ENCODE measurements around the gene SH3TC1.
A peak's percentile ranks its signal among the peaks of the same experiment; 100 is the strongest.

Gene SH3TC1

DNA sequence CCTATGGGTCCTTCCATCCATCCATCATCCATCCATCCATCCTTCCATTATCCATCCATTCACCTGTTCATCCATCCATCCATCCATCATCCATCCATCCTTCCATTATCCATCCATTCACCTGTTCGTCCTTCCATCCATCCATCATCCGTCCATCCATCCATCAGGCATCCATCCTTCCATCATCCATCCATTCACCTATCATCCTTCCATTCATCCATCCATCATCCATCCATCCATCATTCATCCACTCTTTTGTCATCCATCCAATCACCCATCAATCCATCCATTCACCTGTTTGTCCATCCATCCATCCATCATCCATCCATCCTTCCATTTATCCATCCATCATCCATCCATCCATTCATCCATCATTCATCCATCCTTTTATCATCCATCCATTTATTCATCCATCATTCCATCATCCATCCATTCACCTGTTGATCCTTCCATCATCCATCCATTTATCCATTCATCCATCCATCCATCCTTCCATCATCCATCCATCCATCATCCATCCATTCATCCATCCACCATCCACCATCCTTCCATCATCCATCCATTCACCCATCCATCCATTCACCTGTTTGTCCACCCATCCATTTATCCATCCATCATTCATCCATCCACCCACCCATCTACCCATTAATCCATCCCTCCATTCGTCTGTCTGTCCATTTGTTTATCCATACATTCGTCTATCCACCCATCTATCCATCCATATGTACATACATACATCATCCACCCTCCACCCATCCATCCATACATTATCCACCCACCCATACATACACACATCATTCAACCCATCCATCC, 34.8 kb downstream of the SH3TC1 start:
- no peak for DNase-seq (ENCODE audit: low spot score)
- CTCF ChIA-PET: no interaction called here
- TF ChIP-seq, protein P1, sequence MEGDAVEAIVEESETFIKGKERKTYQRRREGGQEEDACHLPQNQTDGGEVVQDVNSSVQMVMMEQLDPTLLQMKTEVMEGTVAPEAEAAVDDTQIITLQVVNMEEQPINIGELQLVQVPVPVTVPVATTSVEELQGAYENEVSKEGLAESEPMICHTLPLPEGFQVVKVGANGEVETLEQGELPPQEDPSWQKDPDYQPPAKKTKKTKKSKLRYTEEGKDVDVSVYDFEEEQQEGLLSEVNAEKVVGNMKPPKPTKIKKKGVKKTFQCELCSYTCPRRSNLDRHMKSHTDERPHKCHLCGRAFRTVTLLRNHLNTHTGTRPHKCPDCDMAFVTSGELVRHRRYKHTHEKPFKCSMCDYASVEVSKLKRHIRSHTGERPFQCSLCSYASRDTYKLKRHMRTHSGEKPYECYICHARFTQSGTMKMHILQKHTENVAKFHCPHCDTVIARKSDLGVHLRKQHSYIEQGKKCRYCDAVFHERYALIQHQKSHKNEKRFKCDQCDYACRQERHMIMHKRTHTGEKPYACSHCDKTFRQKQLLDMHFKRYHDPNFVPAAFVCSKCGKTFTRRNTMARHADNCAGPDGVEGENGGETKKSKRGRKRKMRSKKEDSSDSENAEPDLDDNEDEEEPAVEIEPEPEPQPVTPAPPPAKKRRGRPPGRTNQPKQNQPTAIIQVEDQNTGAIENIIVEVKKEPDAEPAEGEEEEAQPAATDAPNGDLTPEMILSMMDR (conservative IDR thresholded peaks at IDR 0.05; ENCODE audit: low read depth): no peak
- POLR2A ChIA-PET (ENCODE audit: low non-redundant PET): no interaction called here
- H3K27ac ChIP-seq: no peak overlapping the region

GRCh38 chr4:8234715-8235114, 35.6 kb downstream of the SH3TC1 start:
- CTCF ChIA-PET: no interaction called here
- TF ChIP-seq, protein P1 (conservative IDR thresholded peaks at IDR 0.05; ENCODE audit: low read depth): no peak
- no peak for DNase-seq (ENCODE audit: low spot score)
- no peak overlapping the region for H3K27ac ChIP-seq
- POLR2A ChIA-PET (ENCODE audit: low non-redundant PET): no interaction called here

DNA sequence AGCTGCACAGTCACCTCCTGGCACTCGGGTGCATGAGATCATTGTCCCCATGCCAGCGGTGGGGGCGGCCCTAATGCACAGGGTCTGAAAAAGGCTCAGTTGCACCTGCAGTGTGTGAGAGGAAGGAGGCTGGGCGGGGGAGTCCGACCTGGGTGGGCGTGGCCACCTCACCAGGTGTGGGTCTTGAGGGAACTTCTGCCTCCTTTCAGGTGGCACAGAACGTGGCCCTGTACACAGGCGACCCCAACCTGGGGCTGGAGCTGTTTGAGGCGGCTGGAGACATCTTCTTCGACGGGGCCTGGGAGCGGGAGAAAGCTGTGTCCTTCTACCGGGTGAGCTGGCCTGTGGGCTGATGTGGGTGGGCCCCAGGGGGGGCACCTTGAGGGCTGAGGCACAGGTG, 36.1 kb downstream of the SH3TC1 start:
- TF ChIP-seq, protein P1 (conservative IDR thresholded peaks at IDR 0.05; ENCODE audit: low read depth): no peak
- no peak overlapping the region for H3K27ac ChIP-seq
- DNase-seq (ENCODE audit: low spot score): no peak
- CTCF ChIA-PET: no interaction called here
- POLR2A ChIA-PET (ENCODE audit: low non-redundant PET): no interaction called here

GRCh38 chr4:8235686-8236085, 36.6 kb downstream of the SH3TC1 start:
- H3K27ac ChIP-seq: peak overlapping the region; percentile 37; the same call in 1 of the 2 replicates
- CTCF ChIA-PET: no interaction called here
- DNase-seq (ENCODE audit: low spot score): no peak
- POLR2A ChIA-PET (ENCODE audit: low non-redundant PET): no interaction called here
- TF ChIP-seq, protein P1 (conservative IDR thresholded peaks at IDR 0.05; ENCODE audit: low read depth): no peak

DNA sequence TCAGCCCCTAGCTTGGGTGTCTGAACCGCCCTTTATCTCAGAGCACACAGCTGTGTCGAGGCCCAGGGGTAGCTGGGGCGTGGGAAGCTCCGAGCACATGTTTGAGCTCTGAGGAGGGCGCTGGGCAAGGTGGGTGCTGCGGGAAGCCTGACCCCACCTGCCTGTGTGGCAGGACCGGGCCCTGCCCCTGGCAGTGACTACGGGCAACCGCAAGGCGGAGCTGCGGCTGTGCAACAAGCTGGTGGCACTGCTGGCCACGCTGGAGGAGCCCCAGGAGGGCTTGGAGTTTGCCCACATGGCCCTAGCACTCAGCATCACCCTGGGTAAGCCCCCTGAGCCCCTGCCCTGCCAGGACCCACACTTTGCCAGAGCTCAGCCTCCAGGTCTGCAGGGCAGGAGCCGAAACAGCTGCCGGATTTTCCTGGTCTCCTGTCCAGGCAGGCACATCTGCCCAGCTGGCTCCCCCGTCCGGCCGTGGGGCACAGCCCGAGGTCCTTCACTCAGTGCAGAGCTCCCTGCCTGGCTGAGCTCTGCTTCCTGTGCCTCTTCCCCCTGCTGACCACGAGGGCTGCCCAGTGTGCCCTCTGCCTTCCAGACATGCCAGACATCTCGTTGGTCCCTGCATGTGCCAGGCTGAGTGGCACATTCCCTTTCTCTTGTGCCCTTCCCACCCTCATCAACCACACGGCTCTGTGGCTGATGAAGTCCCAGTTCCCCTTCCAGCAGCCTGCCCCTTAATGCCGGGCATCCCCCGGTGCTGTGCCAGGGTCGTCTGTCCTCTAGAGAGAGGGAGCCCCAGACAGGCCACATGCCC, 37.2 kb downstream of the SH3TC1 start:
- no peak for DNase-seq (ENCODE audit: low spot score)
- ChIA-PET POLR2A (ENCODE audit: low non-redundant PET) (no interaction called here), CTCF (interaction anchor here (0.7 kb wide), 1 partner anchor 204 kb away, joined by 3 read pairs; no protein-coding TSS in a partner anchor)
- TF ChIP-seq, protein P1 (conservative IDR thresholded peaks at IDR 0.05; ENCODE audit: low read depth): no peak
- H3K27ac ChIP-seq: peak overlapping the region; percentile 37; the same call in 1 of the 2 replicates

- ChIA-PET POLR2A (ENCODE audit: low non-redundant PET) (no interaction called here), CTCF (interaction anchor here (0.7 kb wide), 1 partner anchor 203 kb away, joined by 3 read pairs; no protein-coding TSS in a partner anchor)
- TF ChIP-seq, protein P1 (conservative IDR thresholded peaks at IDR 0.05; ENCODE audit: low read depth): no peak
- peak overlapping the region; percentile 37; the same call in 1 of the 2 replicates for H3K27ac ChIP-seq
- no peak for DNase-seq (ENCODE audit: low spot score)
Observed at GRCh38 chr4:8236920-8237195, 37.8 kb downstream of the SH3TC1 start.
